CD4-positive, CD25-positive, alpha-beta regulatory T cell (primary cell): ENCODE measurements around the gene COG1. TPM values are rescaled to one million over a fixed set of nuclear protein-coding genes. Genes with fewer than 3 reads are reported as not detected.

ENCODE experiments used
- ATAC-seq, 2 donors: fragments of 150-1000 bp; cut with Tn5 transposase; one replicate each; pipeline ENCODE4 v1.10.0; 2021; ENCODE audit warnings: low read depth in 2 of 2, moderate number of reproducible peaks in 2 of 2, moderate library complexity in 1 of 2
- DNase-seq, 3 donors: peaks; one replicate each; pipeline versions ENCODE4 v3.0.0 to v3.0.0-alpha.2; 2012 to 2022; ENCODE audit warnings: mixed read lengths in 1 of 3
- H3K27ac ChIP-seq: one replicate; pipeline ENCODE4 v1.7.0; 2013; ENCODE audit warnings: mild to moderate bottlenecking, low read length; ENCODE audit not compliant: insufficient read depth, poor library complexity, severe bottlenecking
- H3K27me3 ChIP-seq: one replicate; pipeline ENCODE4 v1.7.0; 2013; ENCODE audit warnings: low read length; ENCODE audit not compliant: control insufficient read depth, insufficient read depth
- H3K36me3 ChIP-seq: one replicate; pipeline ENCODE4 v1.7.0; 2013; ENCODE audit warnings: mild to moderate bottlenecking, low read length, moderate library complexity; ENCODE audit not compliant: control insufficient read depth, insufficient read depth
- H3K4me1 ChIP-seq: 2 replicates; pipeline ENCODE4 v1.7.0; 2013; ENCODE audit warnings: mild to moderate bottlenecking, low read length; ENCODE audit not compliant: insufficient read depth, control insufficient read depth, poor library complexity, severe bottlenecking
- H3K4me3 ChIP-seq: one replicate; pipeline ENCODE4 v1.7.0; 2013; ENCODE audit warnings: low read depth, mild to moderate bottlenecking, low read length, moderate library complexity
- H3K9me3 ChIP-seq, 2 experiments: 1 replicate in 1 of 2; 2 replicates in 1 of 2; pipeline ENCODE4 v1.7.0; 2013; ENCODE audit warnings: low read length in 2 of 2, mild to moderate bottlenecking in 1 of 2, moderate library complexity in 1 of 2; ENCODE audit not compliant: control insufficient read depth in 2 of 2
- H3K27ac Mint-ChIP-seq, 3 donors: one replicate each; pipeline ENCODE4 v1.8.0; 2020 to 2022; ENCODE audit warnings: mild to moderate bottlenecking in 3 of 3, mixed read lengths in 3 of 3, moderate library complexity in 2 of 3
- H3K27me3 Mint-ChIP-seq: one replicate; pipeline ENCODE4 v1.8.0; 2022; ENCODE audit warnings: mild to moderate bottlenecking, mixed read lengths
- H3K36me3 Mint-ChIP-seq: one replicate; pipeline ENCODE4 v1.8.0; 2020; ENCODE audit warnings: mixed read lengths
- H3K4me1 Mint-ChIP-seq, 4 donors: one replicate each; pipeline ENCODE4 v1.8.0; 2020 to 2022; ENCODE audit warnings: mixed read lengths in 4 of 4, mild to moderate bottlenecking in 1 of 4
- H3K4me3 Mint-ChIP-seq, 4 donors: one replicate each; pipeline ENCODE4 v1.8.0; 2020 to 2022; ENCODE audit warnings: mild to moderate bottlenecking in 4 of 4, mixed read lengths in 4 of 4, moderate library complexity in 3 of 4
- H3K9me3 Mint-ChIP-seq, 7 donors: one replicate each; pipeline ENCODE4 v1.8.0; 2020 to 2022; ENCODE audit warnings: mixed read lengths in 7 of 7, mild to moderate bottlenecking in 3 of 7, moderate library complexity in 2 of 7
- polyA plus RNA-seq, 4 donors: library from polyadenylated mRNA; unstranded; fragments of 300-500 nt; fragmentation: Illumina TruSeq; gene quantifications; one replicate each; pipeline ENCODE4 v1.2.3, GENCODE V29; 2021
- total RNA-seq: library from RNA; stranded (reverse); gene quantifications from one replicate; pipeline ENCODE4 v1.2.3, GENCODE V29; 2022

Gene COG1
- total and polyA plus RNA-seq, 5 donors from 2014 or later, result 18.9 to 61.0 (median 21.2) TPM

DNA sequence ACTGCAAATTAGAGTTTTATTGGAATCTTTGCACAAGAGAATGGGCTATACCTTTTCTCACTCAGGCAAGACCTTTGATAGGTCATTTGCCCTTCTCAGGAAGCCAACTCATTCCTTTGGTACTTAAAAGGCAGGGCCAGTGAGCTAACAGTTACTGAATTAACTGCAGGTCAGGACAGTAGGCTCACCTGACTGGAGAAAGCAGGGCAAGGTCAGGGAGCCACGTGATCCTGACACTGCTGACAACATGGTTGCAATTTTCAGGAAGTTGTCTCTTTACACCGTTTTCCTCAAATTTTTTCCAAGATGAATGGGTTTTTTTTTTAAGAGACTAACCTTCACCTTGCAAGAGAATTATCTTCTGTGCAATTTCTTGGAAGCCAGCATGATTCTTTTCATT lies 47.7 kb downstream of the COG1 start:
- H3K27me3 Mint-ChIP-seq, result no peaks in the 10 kb centered on the region
- H3K36me3 Mint-ChIP-seq, result peaks cover 33% of the 10 kb centered on the region
- H3K9me3 ChIP-seq, result no peaks in the 10 kb centered on the region
- peaks cover 16% of the 10 kb centered on the region for H3K4me1 ChIP-seq
- H3K27ac ChIP-seq, result no peak overlapping the region
- ATAC-seq (no peak), DNase-seq (no peak)
- H3K9me3 Mint-ChIP-seq, result peaks cover 0 to 1% (median 0%) of the 10 kb centered on the region in 7 donors
- H3K4me3 ChIP-seq, result no peak overlapping the region
- H3K36me3 ChIP-seq, result peaks cover 22% of the 10 kb centered on the region
- H3K27me3 ChIP-seq, result no peaks in the 10 kb centered on the region
- no peak overlapping the region for H3K4me3 Mint-ChIP-seq
- H3K27ac Mint-ChIP-seq, result no peak overlapping the region
- peaks cover 27 to 53% (median 39%) of the 10 kb centered on the region in 4 donors for H3K4me1 Mint-ChIP-seq

DNA sequence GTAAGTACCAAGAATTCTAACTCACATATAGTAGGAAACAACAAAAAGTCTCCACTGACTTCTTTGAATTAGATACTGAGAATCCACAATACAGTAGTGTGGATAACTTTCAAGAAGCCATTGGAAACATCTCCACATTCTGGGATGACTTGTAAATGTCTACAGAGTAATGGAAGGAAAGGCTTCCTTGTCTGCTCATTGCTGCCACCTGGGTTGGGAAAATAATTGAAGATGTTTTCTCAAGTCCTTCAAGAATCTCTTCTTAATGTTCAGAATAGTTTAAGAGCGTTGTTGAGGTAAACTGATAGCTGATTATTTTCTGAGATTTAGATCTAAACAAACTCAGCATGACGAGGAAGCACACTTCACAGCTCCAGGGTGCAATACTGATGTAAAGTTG lies 54.9 kb downstream of the COG1 start:
- ATAC-seq (no peak), DNase-seq (no peak)
- Mint-ChIP-seq H3K4me1 (peaks cover 0 to under 1% (median 0%) of the 10 kb centered on the region in 4 donors), H3K4me3 (no peak overlapping the region), H3K27ac (peak overlapping the region in 2 of 3 donors; percentile 15 to 23), H3K9me3 (peaks cover 0 to 1% (median 0%) of the 10 kb centered on the region in 7 donors), H3K36me3 (peaks cover 16% of the 10 kb centered on the region), H3K27me3 (no peaks in the 10 kb centered on the region)
- no peaks in the 10 kb centered on the region for H3K27me3 ChIP-seq
- no peak overlapping the region for H3K4me3 ChIP-seq
- no peaks in the 10 kb centered on the region for H3K9me3 ChIP-seq
- peaks cover 27% of the 10 kb centered on the region for H3K36me3 ChIP-seq
- H3K27ac ChIP-seq, result no peak overlapping the region
- no peaks in the 10 kb centered on the region for H3K4me1 ChIP-seq

DNA sequence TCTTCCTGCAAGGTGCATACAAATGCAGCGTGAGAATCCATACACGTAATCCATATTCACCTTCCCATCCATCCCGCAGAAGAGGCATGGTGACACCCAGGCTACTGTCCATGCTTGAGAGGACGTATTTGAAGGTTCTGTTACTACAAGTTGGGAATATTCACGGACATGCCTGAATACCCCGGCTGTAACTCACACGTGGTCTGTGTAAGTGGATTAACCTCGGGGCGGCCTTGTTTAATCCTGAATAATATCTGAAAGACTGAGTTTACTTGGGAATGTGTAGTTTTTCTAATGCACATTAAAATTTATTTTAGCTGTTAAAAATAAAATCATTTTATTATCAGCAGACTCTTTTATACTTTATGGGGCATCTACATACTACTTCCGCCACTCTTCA lies 55.7 kb downstream of the COG1 start:
- peaks cover 25% of the 10 kb centered on the region for H3K36me3 ChIP-seq
- no peak overlapping the region for H3K27ac ChIP-seq
- no peak overlapping the region for H3K4me3 ChIP-seq
- H3K27me3 Mint-ChIP-seq, result no peaks in the 10 kb centered on the region
- H3K27me3 ChIP-seq, result no peaks in the 10 kb centered on the region
- no peak overlapping the region for H3K4me3 Mint-ChIP-seq
- H3K9me3 ChIP-seq, result no peaks in the 10 kb centered on the region
- no peak for ATAC-seq
- no peaks in the 10 kb centered on the region for H3K4me1 Mint-ChIP-seq
- no peak for DNase-seq
- H3K27ac Mint-ChIP-seq, result no peak overlapping the region
- peaks cover 0 to 1% (median 0%) of the 10 kb centered on the region in 7 donors for H3K9me3 Mint-ChIP-seq
- H3K36me3 Mint-ChIP-seq, result peaks cover 15% of the 10 kb centered on the region
- H3K4me1 ChIP-seq, result no peaks in the 10 kb centered on the region

DNA sequence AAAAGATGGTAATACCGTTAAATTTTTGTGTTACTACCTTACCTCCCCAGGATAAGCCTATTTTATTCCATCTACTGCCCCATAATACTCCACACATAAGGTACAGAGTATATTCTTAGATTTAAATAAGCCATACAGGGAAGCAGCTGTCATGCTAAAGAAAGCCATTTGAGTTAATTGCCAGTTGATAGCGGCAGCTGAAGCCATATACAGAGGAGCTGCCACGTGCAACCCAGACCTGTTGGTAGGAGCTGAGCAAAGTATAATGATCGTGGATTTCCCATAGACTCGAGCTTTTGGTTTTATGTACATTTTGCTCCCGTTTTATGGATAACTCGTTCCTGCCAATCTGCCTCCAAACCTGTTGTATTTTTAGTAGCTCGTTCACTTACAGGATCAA lies 56.8 kb downstream of the COG1 start:
- ATAC-seq (no peak), DNase-seq (no peak)
- Histone ChIP-seq H3K36me3 (peaks cover 21% of the 10 kb centered on the region), H3K4me1 (no peaks in the 10 kb centered on the region), H3K9me3 (no peaks in the 10 kb centered on the region), H3K27me3 (no peaks in the 10 kb centered on the region), H3K4me3 (no peak overlapping the region), H3K27ac (no peak overlapping the region)
- Mint-ChIP-seq H3K4me1 (no peaks in the 10 kb centered on the region), H3K9me3 (peaks cover 0 to 1% (median 0%) of the 10 kb centered on the region in 7 donors), H3K27me3 (no peaks in the 10 kb centered on the region), H3K4me3 (no peak overlapping the region), H3K36me3 (peaks cover 9% of the 10 kb centered on the region), H3K27ac (peak overlapping the region in 1 of 3 donors; percentile 17)

DNA sequence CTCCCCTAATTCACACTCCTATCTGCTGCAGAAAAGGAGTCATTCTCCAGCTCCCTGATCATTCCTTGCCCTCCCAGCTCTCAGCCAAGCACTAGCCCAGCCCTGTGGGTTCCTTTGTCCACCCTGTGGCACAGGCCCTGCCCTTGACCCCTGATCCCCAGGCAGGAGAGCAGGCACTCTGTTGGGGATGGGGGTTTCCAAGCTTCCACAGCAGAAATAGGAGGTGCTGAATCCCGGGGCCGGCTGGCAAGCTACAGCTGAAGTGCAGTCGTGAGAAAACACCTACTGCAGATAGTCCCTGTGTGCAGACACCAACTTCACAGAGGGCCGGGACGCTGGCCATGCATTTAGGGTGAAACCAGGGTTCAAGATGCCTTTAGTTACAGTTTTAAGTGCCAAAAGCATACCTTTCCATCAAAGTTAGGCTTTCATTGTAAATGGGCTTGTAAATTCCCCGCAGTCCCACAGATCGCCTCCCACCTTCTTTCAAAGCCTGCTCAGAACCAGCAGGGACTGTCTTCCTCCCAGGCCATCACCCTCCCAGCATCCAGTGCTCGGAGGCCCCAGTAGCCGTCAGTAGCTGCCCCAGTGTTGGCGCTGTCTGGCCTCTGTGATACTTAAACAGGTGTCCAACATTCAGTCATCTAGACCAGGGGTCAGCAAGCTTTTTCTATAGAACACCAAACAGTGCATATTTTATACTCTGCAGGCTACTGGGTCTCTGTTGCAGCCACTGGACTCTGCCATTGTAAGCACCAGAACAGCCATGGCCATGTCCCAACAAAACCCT lies 58.2 kb downstream of the COG1 start:
- DNase-seq (no peak), ATAC-seq (no peak)
- peaks cover 5% of the 10 kb centered on the region for H3K36me3 Mint-ChIP-seq
- no peaks in the 10 kb centered on the region for H3K27me3 Mint-ChIP-seq
- H3K4me1 Mint-ChIP-seq, result peaks cover 0 to 4% (median 1%) of the 10 kb centered on the region in 4 donors
- Histone ChIP-seq H3K4me1 (no peaks in the 10 kb centered on the region), H3K36me3 (peaks cover 19% of the 10 kb centered on the region), H3K27me3 (no peaks in the 10 kb centered on the region), H3K27ac (no peak overlapping the region), H3K4me3 (no peak overlapping the region), H3K9me3 (no peaks in the 10 kb centered on the region)
- H3K9me3 Mint-ChIP-seq, result no peaks in the 10 kb centered on the region
- H3K4me3 Mint-ChIP-seq, result no peak overlapping the region
- H3K27ac Mint-ChIP-seq, result peak overlapping the region in 2 of 3 donors; percentile 60 to 75

DNA sequence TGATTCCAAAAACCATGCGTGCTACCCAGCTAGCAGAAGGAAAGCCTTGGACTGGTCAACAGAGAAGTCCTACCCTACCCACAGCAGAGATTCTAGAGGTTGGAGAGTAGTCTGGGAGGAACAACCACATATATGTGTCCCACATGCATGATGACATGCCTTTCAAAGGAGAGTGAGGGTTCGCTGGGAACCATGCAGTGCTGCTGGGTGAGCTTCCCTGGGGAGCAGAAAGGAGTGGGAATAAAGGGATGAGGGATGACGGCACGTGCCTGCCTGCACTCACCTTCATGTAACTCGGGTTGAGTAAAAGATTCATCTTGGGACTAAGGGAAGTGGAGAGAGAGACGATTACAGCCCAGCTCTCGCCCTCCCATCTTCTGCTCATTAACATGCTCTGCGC lies 59.0 kb downstream of the COG1 start:
- no peak for ATAC-seq
- Histone ChIP-seq H3K4me3 (no peak overlapping the region), H3K4me1 (no peaks in the 10 kb centered on the region), H3K36me3 (peaks cover 16% of the 10 kb centered on the region), H3K9me3 (no peaks in the 10 kb centered on the region), H3K27me3 (no peaks in the 10 kb centered on the region), H3K27ac (no peak overlapping the region)
- no peak overlapping the region for H3K4me3 Mint-ChIP-seq
- H3K27me3 Mint-ChIP-seq, result no peaks in the 10 kb centered on the region
- peak overlapping the region in 1 of 3 donors; percentile 60 for H3K27ac Mint-ChIP-seq
- DNase-seq, result no peak
- peaks cover 0 to 4% (median 1%) of the 10 kb centered on the region in 4 donors for H3K4me1 Mint-ChIP-seq
- no peaks in the 10 kb centered on the region for H3K9me3 Mint-ChIP-seq
- peaks cover 5% of the 10 kb centered on the region for H3K36me3 Mint-ChIP-seq

DNA sequence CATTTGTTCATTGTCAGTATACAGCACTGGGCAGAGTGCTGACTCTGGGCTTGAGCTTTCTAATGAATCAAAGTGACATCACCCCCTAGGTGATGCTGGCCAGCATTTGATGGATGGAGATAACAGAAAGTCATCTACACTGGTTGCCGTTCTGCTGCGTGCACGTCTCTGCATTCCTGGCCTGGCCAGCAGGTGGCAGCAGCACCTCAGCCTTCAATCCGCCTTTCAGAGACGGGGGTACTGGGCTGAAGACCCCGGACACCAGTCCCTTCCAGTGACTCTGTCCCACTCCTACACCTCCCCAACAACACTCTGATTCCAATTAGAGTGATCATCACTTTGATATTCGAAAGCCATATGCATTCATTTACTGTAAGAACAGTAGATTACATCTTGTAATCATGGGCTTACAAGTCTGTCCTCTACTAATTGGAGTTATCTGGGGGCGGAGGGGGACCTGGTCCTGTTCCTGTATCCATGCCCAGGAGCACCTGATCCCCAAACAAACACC lies 62.9 kb downstream of the COG1 start:
- no peaks in the 10 kb centered on the region for H3K9me3 Mint-ChIP-seq
- no peaks in the 10 kb centered on the region for H3K4me1 ChIP-seq
- ATAC-seq, result peak; percentile 55 to 74
- no peak overlapping the region for H3K4me3 Mint-ChIP-seq
- DNase-seq, result peak; percentile 38 to 54 (median 42)
- no peak overlapping the region for H3K27ac ChIP-seq
- no peaks in the 10 kb centered on the region for H3K9me3 ChIP-seq
- H3K4me1 Mint-ChIP-seq, result peaks cover 0 to 4% (median 1%) of the 10 kb centered on the region in 4 donors
- no peaks in the 10 kb centered on the region for H3K27me3 Mint-ChIP-seq
- H3K36me3 Mint-ChIP-seq, result no peaks in the 10 kb centered on the region
- H3K36me3 ChIP-seq, result no peaks in the 10 kb centered on the region
- H3K27ac Mint-ChIP-seq, result no peak overlapping the region
- H3K4me3 ChIP-seq, result peak overlapping the region; percentile 23
- no peaks in the 10 kb centered on the region for H3K27me3 ChIP-seq

DNA sequence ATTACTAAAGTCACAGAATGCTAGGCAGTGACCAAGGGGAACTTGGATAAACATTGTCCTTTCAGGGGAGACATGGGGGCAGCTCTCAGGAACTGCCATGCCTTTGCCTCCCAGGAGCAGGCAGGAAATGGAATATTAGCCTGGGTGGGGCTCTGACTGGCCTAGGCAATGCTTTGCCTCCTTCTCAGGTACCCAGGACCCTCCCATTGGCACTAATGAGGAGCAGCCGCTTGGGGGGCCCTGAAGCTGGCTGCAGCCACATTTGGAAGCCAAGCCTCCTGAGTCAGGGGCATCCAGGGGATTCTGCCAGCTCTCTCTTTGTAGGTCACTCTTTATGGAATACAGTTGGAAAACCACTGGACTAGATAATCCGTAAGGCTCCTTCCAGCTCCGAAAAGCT lies 63.4 kb downstream of the COG1 start:
- H3K36me3 Mint-ChIP-seq, result no peaks in the 10 kb centered on the region
- H3K27ac Mint-ChIP-seq, result no peak overlapping the region
- H3K4me1 Mint-ChIP-seq, result peaks cover 0 to 4% (median 1%) of the 10 kb centered on the region in 4 donors
- no peaks in the 10 kb centered on the region for H3K27me3 ChIP-seq
- no peaks in the 10 kb centered on the region for H3K9me3 Mint-ChIP-seq
- no peaks in the 10 kb centered on the region for H3K36me3 ChIP-seq
- H3K4me1 ChIP-seq, result no peaks in the 10 kb centered on the region
- H3K27me3 Mint-ChIP-seq, result no peaks in the 10 kb centered on the region
- ATAC-seq (no peak), DNase-seq (no peak)
- no peak overlapping the region for H3K4me3 ChIP-seq
- no peak overlapping the region for H3K27ac ChIP-seq
- H3K4me3 Mint-ChIP-seq, result no peak overlapping the region
- no peaks in the 10 kb centered on the region for H3K9me3 ChIP-seq
